GM21423 (cell line): ENCODE results near the gene KCNJ12.
"Not testable (repeated sequence)": the region's sequence is repeated elsewhere in the genome, so short reads cannot be mapped to it uniquely, and the experiment has no call there.

Experiments used
- ATAC-seq: cut with Tn5 transposase; IDR thresholded peaks from one replicate; pipeline ENCODE4 v1.9.1; 2021; ENCODE audit warnings: mild to moderate bottlenecking, moderate library complexity; ENCODE audit not compliant: unreplicated experiment

The KCNJ12 gene

GRCh38 chr17:21418446-21419298 lies 42.5 kb downstream of the KCNJ12 start:
- ATAC-seq: no peak

GRCh38 chr17:21419299-21420239 lies 43.4 kb downstream of the KCNJ12 start:
- no peak for ATAC-seq

- ATAC-seq: not testable (repeated sequence)
Measured at GRCh38 chr17:21420503-21421090, 44.4 kb downstream of the KCNJ12 start.

- ATAC-seq: not testable (repeated sequence)
Measured at GRCh38 chr17:21421421-21422310, 45.5 kb downstream of the KCNJ12 start.

DNA sequence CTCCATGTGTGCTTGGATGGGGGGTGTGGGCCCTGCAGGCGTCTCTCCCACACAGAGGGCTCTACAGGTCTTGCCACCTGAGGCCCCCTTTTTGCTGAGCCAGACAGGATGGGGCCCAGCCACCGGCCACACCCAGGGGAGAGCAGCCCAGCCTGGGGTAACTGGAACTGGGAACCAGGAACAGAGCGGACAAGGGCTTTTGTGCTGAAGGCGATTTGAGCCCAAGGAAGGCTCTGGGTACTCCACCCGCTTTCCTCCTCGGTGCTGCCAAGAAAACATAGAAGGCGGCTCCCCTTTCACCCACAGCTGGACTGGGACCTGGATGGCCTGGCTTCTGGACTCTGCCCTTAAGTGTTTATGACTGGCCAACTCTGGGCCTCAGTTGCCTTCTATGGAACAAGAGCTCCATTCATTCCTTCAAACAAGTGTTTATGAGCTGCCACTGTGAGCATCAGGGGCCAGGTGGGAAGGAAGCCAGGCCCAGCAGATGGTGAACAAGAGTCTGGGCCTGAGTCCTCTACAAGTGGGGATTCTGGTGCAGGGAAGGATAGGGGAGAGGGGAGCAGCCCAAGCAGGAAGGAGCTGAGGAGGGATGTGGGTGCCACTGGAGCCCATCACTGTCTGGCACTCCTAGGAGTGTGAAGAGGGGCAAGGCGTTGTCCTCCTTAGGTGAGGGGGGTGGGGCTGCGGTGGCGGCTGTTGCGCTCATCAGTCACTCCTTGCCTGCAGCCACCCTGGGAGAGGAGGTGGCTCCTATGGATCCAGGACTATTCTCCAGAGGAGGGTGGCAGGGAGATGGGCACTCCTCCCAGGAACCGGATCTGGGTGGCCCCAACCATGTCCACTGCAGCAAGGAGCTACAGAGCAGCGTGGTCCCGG lies 46.4 kb downstream of the KCNJ12 start:
- ATAC-seq: not testable (repeated sequence)

DNA sequence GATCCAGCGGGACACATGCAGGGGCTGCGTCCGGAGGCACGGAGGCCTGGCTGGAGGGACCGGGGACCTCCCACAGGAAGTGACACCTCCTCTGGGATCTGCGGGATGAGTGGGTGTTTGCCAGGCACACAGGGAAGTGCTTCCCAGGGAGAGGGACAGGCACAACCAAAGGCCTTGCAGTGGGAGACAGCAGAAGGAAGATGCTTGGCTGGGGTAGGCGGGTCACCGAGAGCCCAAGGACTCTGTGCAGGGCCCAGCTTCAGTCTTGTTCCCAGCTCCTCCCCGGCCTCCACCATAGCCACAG lies 47.0 kb downstream of the KCNJ12 start:
- ATAC-seq: not testable (repeated sequence)

DNA sequence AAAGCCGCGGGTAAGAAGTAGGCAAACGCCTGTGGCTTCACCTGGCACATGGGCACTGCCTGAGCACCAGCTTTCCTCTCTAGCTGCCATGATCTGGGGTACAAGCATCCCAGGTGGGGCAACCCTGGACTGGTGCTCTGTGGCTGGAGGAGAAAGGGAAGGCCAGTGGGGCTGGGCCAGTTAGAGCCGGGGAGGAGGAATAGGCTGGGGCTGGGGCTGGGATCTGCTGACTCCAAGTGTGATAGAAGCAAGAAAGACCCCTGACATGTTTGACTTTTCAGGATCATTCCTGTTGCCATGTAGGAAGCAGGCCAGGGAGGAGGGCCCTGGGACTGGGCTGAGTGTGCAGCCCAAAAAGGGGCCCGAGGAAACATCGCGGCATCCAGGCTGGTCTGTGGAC lies 48.5 kb downstream of the KCNJ12 start:
- ATAC-seq: not testable (repeated sequence)

GRCh38 chr17:21425321-21425720 lies 49.2 kb downstream of the KCNJ12 start:
- no peak for ATAC-seq

DNA sequence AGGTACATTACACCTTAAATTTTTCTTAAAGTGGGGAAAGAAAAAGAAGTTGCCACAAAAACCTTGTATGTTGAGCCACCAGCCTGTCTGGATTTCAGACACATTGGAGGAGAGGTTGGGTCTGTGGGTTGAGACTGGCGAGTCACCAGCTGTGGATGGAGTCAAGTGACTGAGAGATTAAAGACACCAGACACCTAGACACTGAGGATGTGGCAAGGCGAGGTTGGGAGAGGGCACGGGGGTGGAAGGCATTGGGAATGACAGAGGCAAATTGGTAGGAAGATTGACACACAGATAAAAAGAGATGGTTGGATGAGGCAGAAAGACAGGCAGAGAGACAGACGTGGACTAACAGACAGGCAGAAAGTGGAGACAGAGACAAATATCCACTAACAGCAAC lies 49.6 kb downstream of the KCNJ12 start:
- ATAC-seq: no peak

- not testable (repeated sequence) for ATAC-seq
Measured at GRCh38 chr17:21426246-21426645, 50.1 kb downstream of the KCNJ12 start.

DNA sequence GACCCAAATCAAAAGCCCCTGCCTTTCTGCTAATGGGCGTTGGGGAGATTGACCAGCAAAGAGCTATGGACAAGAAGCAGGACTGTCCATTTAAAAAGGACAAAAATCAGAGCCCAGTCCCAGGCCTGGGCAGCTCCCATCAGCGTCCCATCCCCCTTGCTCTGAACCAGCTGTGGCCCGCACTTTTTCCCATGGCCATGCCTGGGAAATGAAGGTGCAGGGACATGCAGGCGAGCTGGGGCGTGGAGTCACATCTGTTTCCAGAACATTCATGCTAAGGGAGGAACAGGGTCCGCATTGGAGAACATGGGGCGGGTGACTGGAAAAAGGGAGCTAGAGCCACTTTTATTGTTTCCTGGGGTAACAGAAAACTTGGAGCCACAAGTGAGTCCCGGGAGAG lies 50.7 kb downstream of the KCNJ12 start:
- ATAC-seq: not testable (repeated sequence)

GRCh38 chr17:21427727-21428126 lies 51.6 kb downstream of the KCNJ12 start:
- not testable (repeated sequence) for ATAC-seq

GRCh38 chr17:21428752-21429424 lies 52.7 kb downstream of the KCNJ12 start:
- ATAC-seq: not testable (repeated sequence)

GRCh38 chr17:21429921-21430628 lies 53.9 kb downstream of the KCNJ12 start:
- not testable (repeated sequence) for ATAC-seq

DNA sequence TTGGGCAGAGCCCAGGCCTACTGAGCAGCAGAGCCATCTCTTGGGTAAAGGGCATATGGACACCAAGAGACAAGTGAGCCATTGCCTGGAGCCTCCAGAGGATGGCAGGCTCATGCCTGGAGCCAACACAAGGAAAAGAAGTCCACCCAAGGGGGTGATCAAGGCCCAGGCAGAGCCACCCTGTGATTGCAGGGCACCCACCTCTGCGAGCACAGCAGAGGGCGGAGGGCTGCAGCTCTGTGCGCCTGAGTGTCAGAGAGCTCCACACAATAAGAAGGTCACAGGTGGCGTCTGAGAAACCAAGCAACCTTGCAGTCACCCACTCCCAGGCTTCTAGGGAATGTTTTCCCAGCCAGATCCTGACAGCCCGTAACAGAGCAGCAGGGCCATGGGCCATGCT lies 57.8 kb downstream of the KCNJ12 start:
- ATAC-seq: not testable (repeated sequence)

GRCh38 chr17:21434976-21435375 lies 58.8 kb downstream of the KCNJ12 start:
- not testable (repeated sequence) for ATAC-seq

- not testable (repeated sequence) for ATAC-seq
Measured at GRCh38 chr17:21436481-21436880, 60.3 kb downstream of the KCNJ12 start.
